ENCODE data around the gene SLC30A4. TPM values are rescaled to one million over a fixed set of nuclear protein-coding genes. Genes with fewer than 3 reads are reported as not detected.

SLC30A4 gene
- 10 to 100 TPM; 10.4 to 17.2 (median 16.6) TPM for total RNA-seq
- long read RNA-seq, donor 1, full-length matches to known transcripts: 5 of 10 reads
- long read RNA-seq, donor 1, partial matches to known transcripts: 1 of 10 reads
- long read RNA-seq, donor 1, other reads (novel, unspliced or antisense): 4 of 10 reads
- long read RNA-seq, donor 2, partial matches to known transcripts: 1 of 5 reads
- long read RNA-seq, donor 2, other reads (novel, unspliced or antisense): 4 of 5 reads

DNA sequence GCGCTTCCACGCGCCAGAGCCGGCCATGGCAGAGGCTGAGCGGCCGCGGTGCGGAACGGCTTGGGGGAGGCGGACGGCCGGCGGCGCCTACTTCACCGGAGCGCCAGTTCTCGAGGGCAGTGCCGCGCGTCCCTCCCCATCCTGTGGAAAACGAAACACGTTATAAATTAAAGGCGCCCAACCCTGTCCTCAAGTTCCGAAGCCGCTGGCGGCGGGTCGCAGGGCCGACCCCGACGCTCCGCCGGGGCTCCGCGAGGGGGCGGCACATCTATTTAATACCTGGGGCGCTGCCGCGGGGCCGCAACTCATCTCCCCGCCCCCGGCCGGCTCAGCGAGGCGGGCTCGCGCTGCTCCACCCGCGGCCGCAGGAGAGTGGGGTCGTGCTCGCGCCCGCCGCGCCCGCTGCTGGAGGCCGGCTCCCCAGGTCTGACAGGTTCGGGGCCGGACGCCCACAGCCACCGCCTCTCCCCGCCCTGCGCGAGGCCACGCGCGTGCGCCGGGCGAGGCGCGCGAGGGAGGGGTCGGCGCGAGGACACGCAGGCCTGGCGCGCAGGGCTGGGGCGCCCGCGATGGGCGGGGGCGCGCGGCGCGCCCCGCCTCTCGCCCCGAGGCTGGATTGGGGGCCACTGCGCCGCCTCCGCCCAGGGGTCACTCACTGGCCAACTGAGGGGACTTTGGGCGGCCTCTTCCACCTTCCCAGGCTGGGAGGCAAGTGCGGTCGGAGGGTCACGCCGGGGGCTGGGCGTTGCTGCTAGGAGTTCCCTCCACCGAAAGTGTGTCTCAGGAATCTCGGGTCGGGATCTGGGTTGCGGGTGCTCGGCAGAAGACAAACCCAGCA is at the start of gene SLC30A4:
TSS of gene SLC30A4 (minus strand) at position 428 of the 838 bp plus-strand sequence. CDS start at position 27, 401 bp downstream.
- Histone ChIP-seq H3K4me1 (ENCODE audit: low read depth) (peaks cover 18% of the 10 kb centered on the region), H3K4me3 (peak within 1 kb of the TSS; percentile 44), H3K36me3 (ENCODE audit: low read depth) (no peaks in the 10 kb centered on the region), H3K9me3 (no peaks in the 10 kb centered on the region)
- intact Hi-C loops (cut with DNase I, micrococcal nuclease): no loop called here
- TF ChIP-seq CTCF (IDR thresholded peaks at IDR 0.05): no peak
- DNase-seq (peak; percentile 70 to 86 (median 82)), ATAC-seq (peak; percentile 89)

DNA sequence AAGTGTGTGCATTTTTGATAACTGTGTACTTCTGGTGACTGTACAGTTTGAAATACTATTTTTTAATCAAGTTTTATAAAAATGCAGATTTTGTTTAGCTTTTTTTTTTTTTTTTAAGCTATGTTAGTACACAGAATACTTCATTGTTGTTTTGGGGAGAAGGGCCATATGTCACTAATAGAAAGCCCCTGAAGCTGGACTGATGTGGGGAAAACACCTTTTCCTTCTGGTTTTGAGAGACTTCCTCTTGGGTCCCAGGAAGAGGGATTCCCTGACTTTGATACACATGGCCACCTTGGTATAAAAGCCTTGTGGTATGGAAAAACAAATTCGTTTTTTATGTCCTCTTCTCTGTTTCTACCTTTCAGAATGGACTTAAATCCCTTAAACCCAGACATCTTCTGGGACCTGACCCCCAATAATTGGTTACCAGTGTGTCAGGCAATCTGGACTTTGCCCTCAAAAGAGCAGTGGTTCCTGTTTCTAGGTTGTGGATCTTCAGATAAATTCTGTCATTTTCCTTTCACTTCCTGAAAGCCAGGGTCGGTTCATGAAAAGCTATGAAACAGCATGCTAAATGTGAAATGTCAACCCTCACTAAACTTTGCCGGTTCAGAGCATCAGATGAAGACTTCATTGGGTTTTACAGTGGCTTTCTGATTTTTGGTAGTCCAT is 33.5 kb upstream of the SLC30A4 start:
- DNase-seq (no peak), ATAC-seq (no peak)
- intact Hi-C loops (cut with DNase I, micrococcal nuclease): no loop called here
- Histone ChIP-seq H3K4me1 (ENCODE audit: low read depth) (no peaks in the 10 kb centered on the region), H3K36me3 (ENCODE audit: low read depth) (no peaks in the 10 kb centered on the region), H3K4me3 (no peak overlapping the region), H3K9me3 (no peaks in the 10 kb centered on the region)
- no peak for TF ChIP-seq CTCF (IDR thresholded peaks at IDR 0.05)

DNA sequence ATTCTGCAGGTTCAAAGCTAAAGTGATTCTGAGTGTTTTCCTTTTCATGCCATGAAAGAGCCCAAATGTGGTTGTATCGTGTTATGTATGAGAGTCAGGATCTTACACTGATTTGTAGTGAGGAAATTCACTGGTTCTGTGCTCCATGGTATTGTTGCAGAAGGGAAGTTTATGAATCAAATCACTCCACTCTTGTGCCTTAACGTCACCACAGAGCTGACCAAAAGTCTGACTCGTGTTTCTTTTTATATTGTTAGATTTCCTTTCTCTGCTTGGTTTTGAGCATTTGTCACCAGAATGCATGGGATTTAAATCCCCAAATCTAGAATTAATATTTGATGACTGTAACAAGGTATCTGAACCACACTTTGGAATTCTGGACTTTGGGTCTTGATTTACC is 29.1 kb upstream of the SLC30A4 start:
- Histone ChIP-seq H3K9me3 (no peaks in the 10 kb centered on the region), H3K36me3 (ENCODE audit: low read depth) (no peaks in the 10 kb centered on the region), H3K4me3 (no peak overlapping the region), H3K4me1 (ENCODE audit: low read depth) (no peaks in the 10 kb centered on the region)
- ATAC-seq (no peak), DNase-seq (no peak)
- intact Hi-C loops (cut with DNase I, micrococcal nuclease): no loop called here
- no peak for TF ChIP-seq CTCF (IDR thresholded peaks at IDR 0.05)

- TF ChIP-seq CTCF (IDR thresholded peaks at IDR 0.05): no peak
- H3K4me1 ChIP-seq (ENCODE audit: low read depth): no peaks in the 10 kb centered on the region
- no peaks in the 10 kb centered on the region for H3K9me3 ChIP-seq
- intact Hi-C loops (cut with DNase I, micrococcal nuclease): no loop called here
- DNase-seq (no peak), ATAC-seq (no peak)
- no peak overlapping the region for H3K4me3 ChIP-seq
- no peaks in the 10 kb centered on the region for H3K36me3 ChIP-seq (ENCODE audit: low read depth)
Observed at GRCh38 chr15:45550436-45550835, 27.9 kb upstream of the SLC30A4 start.

DNA sequence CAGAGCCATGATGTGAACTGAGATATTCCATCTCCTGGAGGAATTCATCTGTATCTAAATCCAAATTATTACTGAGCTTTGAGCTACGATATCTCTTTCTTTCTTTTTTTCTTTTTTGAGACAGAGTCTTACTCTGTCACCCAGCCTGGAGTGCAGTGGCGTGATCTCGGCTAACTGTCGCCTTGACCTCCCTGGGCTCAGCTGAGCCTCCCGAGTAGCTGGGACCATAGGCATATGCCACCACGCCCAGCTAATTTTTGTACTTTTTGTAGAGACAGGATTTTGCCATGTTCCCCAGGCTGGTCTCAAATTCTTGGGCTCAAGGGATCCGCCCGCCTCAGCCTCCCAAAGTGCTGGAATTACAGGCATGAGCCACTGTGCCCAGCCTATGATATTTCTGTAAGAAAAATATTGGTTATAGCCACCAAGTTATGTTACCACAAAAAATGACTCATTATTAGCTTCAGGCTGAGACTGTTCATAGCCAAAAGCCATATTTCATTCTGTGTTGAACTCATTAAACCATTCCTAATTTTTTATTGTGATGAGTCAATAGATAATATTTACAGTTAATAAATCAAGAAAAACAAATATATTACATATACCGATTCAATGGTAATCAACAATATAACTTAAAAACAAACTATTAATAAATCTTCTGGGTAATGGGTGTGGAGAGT is 27.1 kb upstream of the SLC30A4 start:
- no peak for ATAC-seq
- TF ChIP-seq CTCF (IDR thresholded peaks at IDR 0.05): no peak
- Histone ChIP-seq H3K36me3 (ENCODE audit: low read depth) (no peaks in the 10 kb centered on the region), H3K4me3 (no peak overlapping the region), H3K4me1 (ENCODE audit: low read depth) (no peaks in the 10 kb centered on the region), H3K9me3 (no peaks in the 10 kb centered on the region)
- DNase-seq: no peak
- intact Hi-C loops (cut with DNase I, micrococcal nuclease): no loop called here

Measured in mucosa of descending colon (tissue), 3 donors.